ENCODE data around the gene PER2. TPM values are rescaled to one million over a fixed set of nuclear protein-coding genes. Genes with fewer than 3 reads are reported as not detected.

Gene PER2
- total RNA-seq, 1 experiment from 2014 or later = 6.6 TPM

- ChIA-PET POLR2A (interaction anchor here (0.6 kb wide), 1 partner anchor 13 kb away, joined by 3 read pairs; no protein-coding TSS in a partner anchor), CTCF (interaction anchor here (0.7 to 3.7 kb wide), 5 partner anchors 13 to 67 kb away, joined by 3 to 24 read pairs (median 5); no protein-coding TSS in a partner anchor)
- TF ChIP-seq USF2 (CRISPR knock-in tag; IDR thresholded peaks at IDR 0.05) (no peak), MLX (CRISPR knock-in tag; IDR thresholded peaks at IDR 0.05) (no peak), SMAD4 (CRISPR knock-in tag; IDR thresholded peaks at IDR 0.05) (no peak), USF1 (CRISPR knock-in tag; IDR thresholded peaks at IDR 0.05) (no peak), PREB (CRISPR knock-in tag; IDR thresholded peaks at IDR 0.05; ENCODE audit: borderline replicate concordance) (no peak), E2F5 (CRISPR knock-in tag; IDR thresholded peaks at IDR 0.05) (no peak), ATF2 (CRISPR knock-in tag; IDR thresholded peaks at IDR 0.05; ENCODE audit: borderline replicate concordance, low read depth) (no peak), MXD4 (CRISPR knock-in tag; IDR thresholded peaks at IDR 0.05; ENCODE audit: borderline replicate concordance) (no peak), NR1H2 (CRISPR knock-in tag; IDR thresholded peaks at IDR 0.05) (no peak), ZNF121 (CRISPR knock-in tag; IDR thresholded peaks at IDR 0.05) (no peak), NR2C2 (CRISPR knock-in tag; IDR thresholded peaks at IDR 0.05) (no peak), FOXP4 (CRISPR knock-in tag; IDR thresholded peaks at IDR 0.05) (no peak), ZMAT4 (CRISPR knock-in tag; IDR thresholded peaks at IDR 0.05) (no peak), OVOL2 (CRISPR knock-in tag; IDR thresholded peaks at IDR 0.05; ENCODE audit: borderline replicate concordance) (no peak)
Measured at GRCh38 chr2:238290715-238291549, 2.5 kb upstream of the PER2 start.

GRCh38 chr2:238290091-238290509 is 1.7 kb upstream of the PER2 start:
- peak; percentile 55 for DNase-seq (ENCODE audit: low spot score)
- no peak for TF ChIP-seq TEAD1 (CRISPR knock-in tag; IDR thresholded peaks at IDR 0.05)
- POLR2A ChIA-PET = interaction anchor here (0.6 kb wide), 1 partner anchor 14 kb away, joined by 3 read pairs; no protein-coding TSS in a partner anchor
- peaks cover 23% of the 10 kb centered on the region for H3K4me1 Mint-ChIP-seq
- ATAC-seq = peak; percentile 5
- H3K27ac Mint-ChIP-seq = 0 out of 2 replicates have a peak overlapping the region, but pooled peaks have one; percentile 15
- no peaks in the 10 kb centered on the region for H3K36me3 Mint-ChIP-seq
- CTCF ChIA-PET = interaction anchor here (1.3 to 6.9 kb wide), 6 partner anchors 12 to 78 kb away, joined by 3 to 50 read pairs (median 7); no protein-coding TSS in a partner anchor
- no peaks in the 10 kb centered on the region for H3K9me3 Mint-ChIP-seq
- peaks cover 5% of the 10 kb centered on the region; the same call in 1 of the 2 replicates for H3K27me3 Mint-ChIP-seq (ENCODE audit: low read depth)
- peak overlapping the region; percentile 79 for H3K4me3 Mint-ChIP-seq

More at GRCh38 chr2:238290715-238291549, 2.5 kb upstream of the PER2 start:
- ATAC-seq (no peak), DNase-seq (ENCODE audit: low spot score) (no peak)
- no peak overlapping the region for H3K27ac Mint-ChIP-seq
- no peak overlapping the region for H3K4me3 Mint-ChIP-seq
- no peaks in the 10 kb centered on the region for H3K9me3 Mint-ChIP-seq
- peaks cover 20% of the 10 kb centered on the region for H3K4me1 Mint-ChIP-seq
- peaks cover 9% of the 10 kb centered on the region; the same call in 1 of the 2 replicates for H3K27me3 Mint-ChIP-seq (ENCODE audit: low read depth)
- H3K36me3 Mint-ChIP-seq = no peaks in the 10 kb centered on the region
